SJCRH30 (cell line): Measurements from ENCODE around the gene NSUN4. TPM values are rescaled to one million over a fixed set of nuclear protein-coding genes. Genes with fewer than 3 reads are reported as not detected.
"Not testable (repeated sequence)": the region's sequence is repeated elsewhere in the genome, so short reads cannot be mapped to it uniquely, and the experiment has no call there.

ENCODE experiments used
- DNase-seq, 2 experiments: peaks; one replicate each; pipeline ENCODE4 v3.0.0-alpha.2; 2015 to 2020
- H3K27ac ChIP-seq: fragments of 250-450 bp; sonication (Bioruptor Pico); 2 replicates; pipeline ENCODE4 v1.5.1; 2020; ENCODE audit warnings: mild to moderate bottlenecking, moderate library complexity
- H3K27me3 ChIP-seq: fragments of 250-450 bp; sonication (Bioruptor Pico); 2 replicates; pipeline ENCODE4 v1.5.1; 2020; ENCODE audit warnings: mild to moderate bottlenecking, moderate library complexity
- H3K36me3 ChIP-seq: fragments of 250-450 bp; sonication (Bioruptor Pico); 2 replicates; pipeline ENCODE4 v1.5.1; 2020; ENCODE audit warnings: mild to moderate bottlenecking, moderate library complexity
- H3K4me1 ChIP-seq: fragments of 250-450 bp; sonication (Bioruptor Pico); 2 replicates; pipeline ENCODE4 v1.5.1; 2020; ENCODE audit warnings: mild to moderate bottlenecking, moderate library complexity
- H3K4me3 ChIP-seq: fragments of 250-450 bp; sonication (Bioruptor Pico); 2 replicates; pipeline ENCODE4 v1.5.1; 2020; ENCODE audit warnings: mild to moderate bottlenecking, moderate library complexity
- H3K9me3 ChIP-seq: fragments of 250-450 bp; sonication (Bioruptor Pico); replicated peaks from 2 replicates; pipeline ENCODE4 v1.5.1; 2020; ENCODE audit warnings: mild to moderate bottlenecking, moderate library complexity
- total RNA-seq: library from RNA; depleted of rRNA; stranded (reverse); fragments of >200 nt; shearing (Covaris generic); gene quantifications from 2 replicates; pipeline ENCODE4 v1.2.3, GENCODE V29; 2014

Gene NSUN4
- total RNA-seq, 1 experiment from 2014 or later: 23.7 TPM

DNA sequence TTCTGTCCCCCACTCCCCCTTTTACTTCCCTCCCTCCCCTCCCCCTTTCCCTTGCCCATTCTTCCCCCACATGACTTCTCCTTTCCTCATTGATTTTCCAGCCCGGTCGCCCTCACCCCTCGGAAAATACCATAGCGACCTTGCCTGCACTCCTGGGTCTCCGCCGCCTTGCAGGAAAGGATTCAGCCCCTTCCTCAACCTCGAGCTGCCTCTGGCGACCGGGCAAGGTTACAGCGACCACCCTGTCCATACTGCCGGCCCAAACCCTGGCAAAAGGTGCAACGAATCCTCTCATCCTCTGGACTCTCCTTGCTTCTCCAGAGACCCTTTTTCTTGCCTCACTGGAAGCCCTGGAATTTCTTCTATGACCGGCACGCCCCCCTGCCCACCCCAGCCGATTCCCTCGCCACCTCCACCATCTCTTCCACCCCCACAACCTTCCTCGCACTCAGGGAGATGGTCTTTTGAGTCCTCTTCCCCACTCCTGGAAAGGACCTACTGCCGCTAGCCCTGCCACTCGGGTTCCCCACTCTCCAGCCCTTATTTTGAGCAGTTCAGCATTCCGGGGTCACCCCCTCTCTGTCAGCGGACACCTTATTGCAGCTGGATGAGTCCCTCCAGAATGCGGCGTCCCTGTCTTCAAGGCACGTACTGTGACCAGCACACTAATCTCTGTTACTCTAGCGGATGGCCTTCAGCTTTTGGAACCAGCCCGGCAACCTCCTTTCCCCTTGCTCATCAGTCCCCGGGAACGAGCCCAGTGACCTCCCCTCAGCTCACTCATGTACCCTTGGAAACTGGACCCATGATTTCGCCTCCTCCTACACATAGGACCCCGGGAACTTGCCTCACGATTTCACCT lies 846 bp downstream of the NSUN4 start:
- no peak for DNase-seq
- peak overlapping the region; percentile 75 for H3K4me3 ChIP-seq
- H3K4me1 ChIP-seq: no peaks in the 10 kb centered on the region
- no peak overlapping the region; the same call in 1 of the 2 replicates for H3K27ac ChIP-seq
- H3K36me3 ChIP-seq: peaks cover 11% of the 10 kb centered on the region
- H3K9me3 ChIP-seq: no peaks in the 10 kb centered on the region
- no peaks in the 10 kb centered on the region for H3K27me3 ChIP-seq

DNA sequence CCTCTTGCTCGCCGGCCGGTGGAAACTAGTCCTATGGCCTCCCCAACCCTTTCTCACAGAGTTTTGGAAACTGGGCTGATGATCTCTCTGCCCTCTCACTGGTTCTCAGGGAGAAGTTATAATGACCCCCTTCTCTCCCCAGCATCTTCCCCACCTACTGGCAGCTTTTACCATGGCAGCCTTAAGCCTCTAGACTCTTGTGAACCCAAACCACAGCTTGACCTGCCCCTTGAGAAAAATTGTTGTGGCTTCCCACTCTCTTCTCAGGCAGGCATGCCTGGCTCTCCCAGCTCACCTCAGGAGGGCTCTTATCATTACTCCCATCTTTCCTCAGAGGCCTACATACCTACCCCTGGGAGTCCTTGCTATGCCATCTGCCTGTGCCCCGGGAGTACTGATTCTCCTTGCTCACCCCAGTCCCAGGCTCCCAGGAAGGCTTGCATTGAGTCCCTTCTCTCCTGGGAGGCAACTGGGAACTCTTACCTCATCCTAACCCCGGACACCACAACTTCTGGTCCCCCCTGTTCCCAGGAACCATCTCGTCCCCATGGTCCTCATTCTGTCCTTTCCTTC lies 1.6 kb downstream of the NSUN4 start:
- H3K27me3 ChIP-seq: no peaks in the 10 kb centered on the region
- H3K4me1 ChIP-seq: no peaks in the 10 kb centered on the region
- no peak overlapping the region for H3K27ac ChIP-seq
- H3K9me3 ChIP-seq: no peaks in the 10 kb centered on the region
- H3K4me3 ChIP-seq: no peak overlapping the region
- DNase-seq: peak in 1 of 2 experiments; percentile 20
- peaks cover 18% of the 10 kb centered on the region for H3K36me3 ChIP-seq

GRCh38 chr1:46342677-46343350 lies 2.2 kb downstream of the NSUN4 start:
- H3K9me3 ChIP-seq: no peaks in the 10 kb centered on the region

DNA sequence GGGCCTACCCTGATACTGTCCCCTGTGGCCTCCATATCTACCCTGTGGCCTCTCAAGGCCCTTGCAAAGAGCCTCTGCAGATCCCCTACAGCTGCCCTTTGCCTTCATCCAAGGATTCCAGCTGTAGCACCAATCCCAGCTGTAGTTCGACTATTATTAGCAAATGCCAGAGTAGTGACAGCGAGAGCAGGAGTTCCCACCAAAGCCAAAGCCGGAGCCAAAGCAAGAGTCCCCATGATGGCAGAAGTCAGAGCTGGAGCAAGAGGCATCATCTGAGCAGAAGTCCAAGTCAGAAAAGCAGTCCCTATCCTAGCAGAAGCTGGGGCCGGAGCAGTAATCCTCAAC lies 2.7 kb downstream of the NSUN4 start:
- H3K27ac ChIP-seq: no peak overlapping the region
- H3K27me3 ChIP-seq: no peaks in the 10 kb centered on the region
- no peak for DNase-seq
- no peaks in the 10 kb centered on the region for H3K4me1 ChIP-seq
- peaks cover 26% of the 10 kb centered on the region for H3K36me3 ChIP-seq
- no peak overlapping the region for H3K4me3 ChIP-seq
- H3K9me3 ChIP-seq: no peaks in the 10 kb centered on the region

More at GRCh38 chr1:46342677-46343350, 2.2 kb downstream of the NSUN4 start:
- no peaks in the 10 kb centered on the region for H3K4me1 ChIP-seq
- H3K36me3 ChIP-seq: peaks cover 22% of the 10 kb centered on the region
- no peak overlapping the region for H3K27ac ChIP-seq
- no peak for DNase-seq
- H3K4me3 ChIP-seq: no peak overlapping the region
- no peaks in the 10 kb centered on the region for H3K27me3 ChIP-seq

- no peak for DNase-seq
- H3K9me3 ChIP-seq: no peaks in the 10 kb centered on the region
- no peak overlapping the region for H3K4me3 ChIP-seq
- no peaks in the 10 kb centered on the region for H3K4me1 ChIP-seq
- no peak overlapping the region for H3K27ac ChIP-seq
- H3K36me3 ChIP-seq: peaks cover 27% of the 10 kb centered on the region
- H3K27me3 ChIP-seq: no peaks in the 10 kb centered on the region
These were observed 3.1 kb downstream of the NSUN4 start for GRCh38 chr1:46343705-46344104.

GRCh38 chr1:46344481-46344880 lies 3.9 kb downstream of the NSUN4 start:
- H3K27ac ChIP-seq: no peak overlapping the region
- H3K36me3 ChIP-seq: peaks cover 33% of the 10 kb centered on the region
- no peak overlapping the region for H3K4me3 ChIP-seq
- H3K27me3 ChIP-seq: no peaks in the 10 kb centered on the region
- no peaks in the 10 kb centered on the region for H3K4me1 ChIP-seq
- no peaks in the 10 kb centered on the region for H3K9me3 ChIP-seq
- no peak for DNase-seq

GRCh38 chr1:46345281-46345680 lies 4.7 kb downstream of the NSUN4 start:
- Histone ChIP-seq H3K4me3 (no peak overlapping the region), H3K27ac (no peak overlapping the region), H3K36me3 (peaks cover 41% of the 10 kb centered on the region), H3K27me3 (no peaks in the 10 kb centered on the region), H3K4me1 (no peaks in the 10 kb centered on the region), H3K9me3 (no peaks in the 10 kb centered on the region)
- no peak for DNase-seq

GRCh38 chr1:46352363-46352762 lies 11.8 kb downstream of the NSUN4 start:
- no peak for DNase-seq
- H3K27ac ChIP-seq: no peak overlapping the region
- no peaks in the 10 kb centered on the region for H3K27me3 ChIP-seq
- H3K9me3 ChIP-seq: no peaks in the 10 kb centered on the region
- H3K36me3 ChIP-seq: peaks cover 74% of the 10 kb centered on the region
- H3K4me1 ChIP-seq: no peaks in the 10 kb centered on the region
- H3K4me3 ChIP-seq: no peak overlapping the region

DNA sequence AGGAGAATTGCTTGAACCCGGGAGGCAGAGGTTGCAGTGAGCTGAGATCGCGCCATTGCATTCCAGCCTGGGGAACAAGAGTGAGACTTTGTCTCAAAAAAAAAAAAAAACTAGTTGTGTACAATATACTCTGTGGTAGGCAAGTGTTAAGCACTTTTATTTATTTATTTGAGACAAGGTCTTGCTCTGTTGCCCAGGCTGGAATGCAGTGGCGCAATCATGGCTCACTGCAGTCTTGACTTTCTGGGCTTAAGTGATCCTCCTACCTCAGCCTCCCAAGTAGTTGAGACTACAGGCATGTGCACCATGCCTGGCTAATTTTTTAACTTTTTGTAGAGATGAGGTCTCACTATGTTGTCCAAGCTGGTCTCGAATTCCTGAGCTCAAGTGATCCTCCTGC lies 15.3 kb downstream of the NSUN4 start:
- DNase-seq, H3K4me3 ChIP-seq, H3K27ac ChIP-seq, H3K9me3 ChIP-seq, H3K4me1 ChIP-seq, H3K27me3 ChIP-seq: not testable (repeated sequence)
- H3K36me3 ChIP-seq: peaks cover 70% of the 10 kb centered on the region

DNA sequence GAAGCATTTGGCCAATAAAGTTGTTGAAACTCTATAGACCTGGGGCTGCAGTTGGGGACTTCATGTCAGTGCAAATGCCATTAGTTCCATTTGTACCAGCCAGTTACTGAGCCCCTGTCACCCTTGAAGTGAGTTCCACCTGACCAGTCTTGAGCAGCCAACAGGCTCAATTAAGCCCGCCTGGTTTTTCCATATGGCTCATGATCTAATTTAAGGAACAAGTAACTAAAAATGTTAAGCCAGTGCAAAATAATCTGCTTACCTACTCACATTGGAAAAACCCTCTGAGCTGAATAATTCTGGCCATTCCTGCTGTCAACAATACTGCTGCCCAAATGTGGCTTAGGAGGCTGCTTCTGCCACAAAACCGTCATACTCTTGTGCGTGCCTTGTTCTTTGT lies 21.6 kb downstream of the NSUN4 start:
- H3K36me3 ChIP-seq: peaks cover 54% of the 10 kb centered on the region
- H3K9me3 ChIP-seq: no peaks in the 10 kb centered on the region
- no peak for DNase-seq
- no peaks in the 10 kb centered on the region for H3K27me3 ChIP-seq
- H3K27ac ChIP-seq: no peak overlapping the region
- H3K4me1 ChIP-seq: no peaks in the 10 kb centered on the region
- no peak overlapping the region for H3K4me3 ChIP-seq

- Histone ChIP-seq H3K4me3 (no peak overlapping the region), H3K9me3 (no peaks in the 10 kb centered on the region), H3K36me3 (peaks cover 46% of the 10 kb centered on the region), H3K4me1 (no peaks in the 10 kb centered on the region), H3K27ac (no peak overlapping the region), H3K27me3 (no peaks in the 10 kb centered on the region)
- DNase-seq: no peak
These were observed 22.5 kb downstream of the NSUN4 start for GRCh38 chr1:46363121-46363520.

DNA sequence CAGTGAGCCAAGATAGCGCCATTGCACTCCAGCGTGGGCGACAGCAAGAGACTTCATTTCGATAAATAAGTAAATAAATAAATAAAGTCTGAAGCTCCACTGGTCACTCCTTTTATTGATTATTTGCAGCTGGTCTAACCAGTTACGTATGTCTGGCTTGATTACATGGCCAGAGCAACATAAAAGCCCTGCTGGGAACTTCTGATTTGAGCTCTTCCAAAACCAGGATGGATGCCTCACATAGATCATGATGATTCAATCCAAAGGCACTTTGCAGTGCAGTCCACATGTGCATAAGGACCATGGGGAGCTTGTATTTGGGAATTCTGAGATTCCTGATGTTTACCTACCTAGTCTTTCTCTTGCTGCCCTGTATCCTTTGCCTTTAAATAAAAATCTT lies 24.0 kb downstream of the NSUN4 start:
- Histone ChIP-seq H3K27ac (no peak overlapping the region), H3K4me1 (no peaks in the 10 kb centered on the region), H3K27me3 (no peaks in the 10 kb centered on the region), H3K36me3 (peaks cover 36% of the 10 kb centered on the region), H3K4me3 (no peak overlapping the region), H3K9me3 (no peaks in the 10 kb centered on the region)
- no peak for DNase-seq

DNA sequence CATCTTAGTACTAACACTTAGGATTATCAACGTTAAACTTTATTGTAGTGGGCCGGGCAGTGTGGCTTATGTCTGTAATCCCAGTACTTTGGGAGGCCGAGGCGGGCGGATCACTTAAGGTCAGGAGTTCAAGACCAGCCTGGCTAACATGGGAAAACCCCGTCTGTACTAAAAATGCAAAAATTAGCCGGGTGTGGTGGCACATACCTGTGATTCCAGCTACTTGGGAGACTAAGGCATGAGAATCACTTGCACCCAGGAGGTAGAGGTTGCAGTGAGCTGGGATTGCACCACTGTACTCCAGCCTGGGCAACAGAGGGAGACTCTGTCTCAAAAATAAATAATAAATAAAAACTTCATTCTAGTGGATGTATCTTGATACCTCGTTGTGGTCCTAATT lies 25.2 kb downstream of the NSUN4 start:
- H3K27me3 ChIP-seq, H3K4me1 ChIP-seq, H3K9me3 ChIP-seq, H3K27ac ChIP-seq, H3K4me3 ChIP-seq, DNase-seq: not testable (repeated sequence)
- peaks cover 28% of the 10 kb centered on the region for H3K36me3 ChIP-seq

DNA sequence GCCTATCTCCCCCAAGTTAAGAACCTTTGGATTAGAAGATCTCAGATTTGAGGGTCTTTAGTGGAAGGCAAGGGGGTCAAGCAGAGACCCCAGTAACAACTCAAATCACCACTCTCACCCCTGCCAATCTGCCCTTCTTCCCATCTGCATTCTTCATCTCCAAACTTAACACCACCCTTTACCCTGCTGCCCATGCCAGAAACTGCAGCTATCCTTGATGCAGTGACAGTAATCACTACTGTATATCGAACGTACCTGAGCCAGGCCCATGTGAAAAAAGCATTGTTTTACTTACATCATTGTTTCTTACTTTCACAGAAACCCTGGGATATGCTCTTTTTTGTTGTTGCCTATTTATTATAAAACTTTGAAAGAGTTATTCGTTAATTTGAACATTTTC lies 26.5 kb downstream of the NSUN4 start:
- Histone ChIP-seq H3K4me3 (no peak overlapping the region), H3K27me3 (no peaks in the 10 kb centered on the region), H3K36me3 (peaks cover 18% of the 10 kb centered on the region), H3K9me3 (no peaks in the 10 kb centered on the region), H3K27ac (no peak overlapping the region), H3K4me1 (no peaks in the 10 kb centered on the region)
- no peak for DNase-seq

DNA sequence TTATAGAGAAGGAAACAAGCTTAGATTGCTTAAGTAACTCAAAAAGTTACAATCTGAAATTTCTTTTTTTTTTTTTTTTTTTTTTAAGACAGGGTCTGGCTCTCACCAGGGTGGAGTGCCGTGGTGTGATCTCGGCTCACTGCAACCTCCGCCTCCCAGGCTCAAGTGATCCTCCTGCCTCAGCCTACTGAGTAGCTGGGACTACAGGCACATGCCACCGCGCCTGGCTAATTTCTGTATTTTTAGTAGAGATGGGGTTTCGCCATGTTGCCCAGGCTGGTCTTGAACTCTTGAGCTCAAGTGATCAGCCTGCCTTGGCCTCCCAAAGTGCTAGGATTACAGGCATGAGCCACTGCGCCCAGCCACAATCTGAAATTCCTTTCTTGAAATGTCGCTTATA lies 27.1 kb downstream of the NSUN4 start:
- H3K27ac ChIP-seq, H3K4me3 ChIP-seq, DNase-seq, H3K27me3 ChIP-seq, H3K9me3 ChIP-seq, H3K4me1 ChIP-seq: not testable (repeated sequence)
- H3K36me3 ChIP-seq: peaks cover 12% of the 10 kb centered on the region
